Gastrocnemius medialis (tissue), 4 donors: Measurements from ENCODE around the gene TBCD.

Experiments
- CTCF ChIP-seq, 5 experiments: fragments of 450-650 bp in 3 of 5; fragments of 200-600 bp in 2 of 5; sonication (generic) in 2 of 5; IDR thresholded peaks in 4 of 5; conservative IDR thresholded peaks in 1 of 5; 1 replicate in 4 of 5; 2 replicates in 1 of 5; pipeline ENCODE4 v1.5.1; 2016 to 2019; ENCODE audit warnings: antibody characterized with exemption in 5 of 5, mild to moderate bottlenecking in 3 of 5, moderate library complexity in 3 of 5
- POLR2A ChIP-seq, 2 donors: fragments of 450-650 bp; IDR thresholded peaks; one replicate each; pipeline ENCODE4 v1.6.1; 2017; ENCODE audit warnings: antibody characterized with exemption in 2 of 2, mild to moderate bottlenecking in 2 of 2, moderate library complexity in 2 of 2

- TF ChIP-seq CTCF (IDR thresholded peaks at IDR 0.05 in 4 of 5, conservative IDR thresholded peaks at IDR 0.05 in 1 of 5) (peak in 2 of 5 experiments; percentile 8 to 24), POLR2A (IDR thresholded peaks at IDR 0.05) (no peak)
These were observed 71.1 kb downstream of the TBCD start for GRCh38 chr17:82823004-82823403.
